Measurements from ENCODE around the gene MCTP1.

The MCTP1 gene

GRCh38 chr5:94689908-94690307 lies 595.0 kb downstream of the MCTP1 start:
- DNase-seq, result no peak

GRCh38 chr5:94682814-94683520 lies 601.9 kb downstream of the MCTP1 start:
- no peak for DNase-seq

DNA sequence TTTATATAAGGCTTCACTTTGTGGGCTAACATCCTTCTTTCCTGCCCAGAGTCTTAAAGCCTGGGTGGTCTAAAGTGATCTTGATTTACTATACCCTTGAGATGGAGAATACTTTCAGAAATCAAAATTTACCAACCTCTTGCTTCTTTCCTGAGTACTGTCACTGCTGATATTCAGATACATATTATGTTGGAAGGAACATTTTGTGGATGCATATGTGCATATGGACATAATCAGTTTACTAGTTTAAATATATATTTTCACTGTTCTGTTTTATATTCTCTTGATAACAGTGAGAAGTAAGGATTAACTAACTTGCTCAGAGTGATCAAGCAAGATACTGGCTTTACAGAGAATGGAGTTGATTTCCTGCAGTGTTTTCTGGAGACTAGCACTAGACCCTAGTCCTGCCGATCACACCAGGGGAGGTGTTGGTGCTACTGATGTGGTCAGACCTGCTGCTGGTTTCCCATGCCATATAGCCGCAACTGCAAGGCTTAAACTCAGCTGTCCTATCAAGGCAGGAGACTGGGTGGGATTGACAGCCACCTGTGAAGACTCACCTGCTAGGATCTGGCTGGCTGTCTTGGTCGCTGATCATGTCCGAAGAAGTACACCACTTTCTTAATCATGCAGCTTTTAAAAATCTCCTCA lies 608.8 kb downstream of the MCTP1 start:
- DNase-seq, result no peak

DNA sequence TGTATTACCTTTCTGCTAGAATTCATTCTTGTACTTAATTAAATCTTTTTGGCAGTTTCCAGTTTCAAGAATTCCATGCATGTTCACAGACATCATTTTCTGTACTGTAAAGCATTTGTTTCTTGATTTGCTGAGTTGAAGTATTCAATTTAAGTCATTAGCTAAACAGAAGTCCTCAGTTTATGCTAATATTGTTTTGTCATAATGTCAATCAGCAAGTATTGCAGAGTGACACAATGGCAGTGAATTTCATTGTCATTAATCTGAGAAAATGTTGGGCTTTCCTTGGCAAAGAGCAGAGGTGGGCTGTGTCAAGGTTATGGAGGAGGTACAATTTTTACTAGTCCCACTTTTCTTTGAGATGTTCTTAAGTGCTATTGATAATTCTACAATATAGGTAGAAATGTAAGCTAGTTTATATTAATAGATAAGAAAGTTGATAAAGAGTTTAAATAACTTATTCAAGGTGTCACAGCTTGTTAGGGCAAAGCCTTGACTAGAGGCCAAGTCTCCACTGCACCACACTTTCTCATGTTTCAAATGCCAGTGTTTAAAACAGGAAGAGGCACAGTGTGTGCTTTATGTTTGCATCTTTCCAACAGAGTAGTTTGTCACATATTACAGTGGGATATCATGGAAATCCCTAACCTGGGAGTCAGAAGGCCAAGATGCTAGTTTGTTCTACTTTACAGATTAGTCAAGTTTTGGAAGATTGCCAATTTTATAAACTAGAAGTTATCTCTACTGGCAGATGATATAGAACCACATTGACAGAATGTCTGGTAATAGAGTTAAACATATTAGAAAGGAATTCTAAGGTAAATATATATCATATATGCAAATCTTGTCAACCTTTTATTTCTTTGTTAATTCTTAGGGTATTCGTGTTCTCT lies 610.2 kb downstream of the MCTP1 start:
- no peak for DNase-seq

DNA sequence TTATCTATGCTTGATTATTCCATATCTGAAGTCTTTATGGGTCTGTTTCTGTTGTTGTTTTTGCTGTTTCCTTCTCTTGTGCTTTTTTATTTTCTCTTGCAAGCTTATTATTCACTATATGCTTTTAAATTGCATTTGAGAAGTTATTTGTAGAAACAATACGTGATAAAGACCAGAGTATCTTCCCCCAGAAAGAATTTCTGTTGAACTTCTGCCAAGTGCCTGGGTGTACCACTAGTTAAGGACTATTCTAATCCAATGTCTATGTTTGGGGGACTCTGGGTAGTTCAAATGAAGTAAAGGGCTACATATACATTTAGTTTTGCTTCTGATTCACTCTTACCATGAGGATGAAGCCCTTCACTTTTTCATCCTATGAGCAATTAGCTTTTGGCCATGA lies 612.1 kb downstream of the MCTP1 start:
- no peak for DNase-seq

DNA sequence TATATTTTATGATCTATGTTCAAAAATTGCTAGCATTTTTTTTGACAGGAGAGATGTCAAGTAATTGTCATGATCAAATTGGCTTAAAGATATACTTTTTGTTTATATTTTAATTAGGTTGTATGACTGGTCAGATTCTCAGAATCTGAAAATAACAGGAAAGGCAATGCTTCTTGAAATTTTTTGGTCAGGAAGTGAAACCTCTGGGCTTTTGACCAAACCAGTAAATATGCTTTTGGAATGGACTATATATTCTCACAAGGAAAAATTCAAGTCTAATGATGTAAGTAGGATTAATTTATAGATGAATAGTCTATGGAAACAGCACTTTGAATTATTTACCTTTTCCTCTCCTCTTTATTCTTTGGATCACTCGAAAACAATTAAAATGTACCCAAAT lies 614.2 kb downstream of the MCTP1 start:
- no peak for DNase-seq

- DNase-seq, result no peak
Observed at GRCh38 chr5:94667937-94668336, 617.0 kb downstream of the MCTP1 start.

DNA sequence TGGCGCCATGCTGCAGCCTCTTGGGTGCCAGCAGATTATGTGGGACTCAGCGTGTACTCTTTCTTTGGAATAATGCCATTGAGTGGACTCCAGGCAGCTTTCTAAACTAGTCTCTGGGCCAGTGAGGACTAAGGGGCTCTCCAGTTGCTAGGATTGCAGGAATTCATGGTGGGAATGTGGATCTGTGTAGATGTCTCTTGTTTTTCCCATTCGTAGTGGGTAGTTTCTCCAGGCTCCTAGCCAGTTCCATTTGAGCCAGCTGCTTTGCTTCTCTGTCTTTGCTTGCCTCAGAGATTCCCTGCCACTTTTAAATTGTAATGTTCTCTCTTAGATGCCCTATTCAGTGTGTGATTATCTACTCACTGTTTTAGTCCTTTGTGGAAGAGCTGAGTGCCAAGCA lies 623.8 kb downstream of the MCTP1 start:
- no peak for DNase-seq

DNA sequence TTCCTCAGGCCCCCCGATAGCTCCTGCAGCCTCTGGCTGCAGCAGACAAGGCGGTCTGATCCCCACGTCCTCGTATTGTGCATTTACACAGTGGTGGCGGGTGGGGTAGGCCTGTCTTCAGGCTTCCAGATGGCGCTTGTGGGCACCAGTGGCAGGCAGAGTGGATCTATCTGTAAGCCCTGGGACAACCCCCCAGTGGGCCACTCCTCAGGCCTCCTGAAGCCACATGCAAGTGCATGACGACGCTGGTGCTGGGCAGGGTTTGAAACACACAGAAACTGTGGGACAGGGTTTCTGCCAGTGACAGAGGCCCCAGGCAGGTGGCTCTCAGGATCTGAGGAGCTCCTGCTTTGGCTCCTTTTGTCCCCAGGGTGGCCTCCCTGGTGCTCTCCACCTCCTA lies 624.4 kb downstream of the MCTP1 start:
- no peak for DNase-seq

- DNase-seq, result no peak
Observed at GRCh38 chr5:94658272-94658671, 626.6 kb downstream of the MCTP1 start.
